Parathyroid adenoma (tissue), 2 donors: ENCODE measurements around the gene IMMP2L.

Source experiments
- H2AFZ ChIP-seq: fragments of 300-600 bp; sonication (generic); one replicate; pipeline ENCODE4 v1.7.0; 2017; ENCODE audit warnings: antibody characterized with exemption, mild to moderate bottlenecking
- H3K27ac ChIP-seq: fragments of 300-600 bp; sonication (generic); one replicate; pipeline ENCODE4 v1.7.0; 2017
- H3K27me3 ChIP-seq: fragments of 300-600 bp; sonication (generic); one replicate; pipeline ENCODE4 v1.7.0; 2017; ENCODE audit warnings: low read length; ENCODE audit not compliant: control insufficient read depth, insufficient read depth
- H3K36me3 ChIP-seq: fragments of 300-600 bp; sonication (generic); one replicate; pipeline ENCODE4 v1.7.0; 2017; ENCODE audit warnings: low read length; ENCODE audit not compliant: control insufficient read depth, insufficient read depth
- H3K4me1 ChIP-seq: fragments of 300-600 bp; sonication (generic); one replicate; pipeline ENCODE4 v1.7.0; 2017; ENCODE audit warnings: control low read depth
- H3K4me2 ChIP-seq: fragments of 300-600 bp; sonication (generic); one replicate; pipeline ENCODE4 v1.7.0; 2017; ENCODE audit warnings: low read length
- H3K4me3 ChIP-seq: fragments of 300-600 bp; sonication (generic); one replicate; pipeline ENCODE4 v1.7.0; 2017; ENCODE audit warnings: low read depth, low read length
- H3K79me2 ChIP-seq: fragments of 300-600 bp; sonication (generic); one replicate; pipeline ENCODE4 v1.7.0; 2017; ENCODE audit warnings: control low read depth
- H3K9ac ChIP-seq: fragments of 300-600 bp; sonication (generic); one replicate; pipeline ENCODE4 v1.7.0; 2017; ENCODE audit warnings: mild to moderate bottlenecking
- H3K9me3 ChIP-seq: fragments of 300-600 bp; sonication (generic); one replicate; pipeline ENCODE4 v1.7.0; 2017; ENCODE audit warnings: low read length; ENCODE audit not compliant: control insufficient read depth
- CTCF ChIP-seq: fragments of 300-600 bp; sonication (generic); IDR thresholded peaks from one replicate; pipeline ENCODE4 v1.7.0; 2017; ENCODE audit warnings: antibody characterized with exemption, mild to moderate bottlenecking
- donor health status: primary hyperparathyroidism.

IMMP2L gene

GRCh38 chr7:111560773-111561653 lies 1.3 kb downstream of the IMMP2L start:
- Histone ChIP-seq H3K4me3 (peak overlapping the region; percentile 80), H3K79me2 (no peaks in the 10 kb centered on the region), H3K4me2 (peak overlapping the region; percentile 92), H3K4me1 (peaks cover 9% of the 10 kb centered on the region), H3K27ac (peak overlapping the region; percentile 74), H2AFZ (peak overlapping the region; percentile 96), H3K9ac (no peak overlapping the region), H3K9me3 (no peaks in the 10 kb centered on the region), H3K36me3 (no peaks in the 10 kb centered on the region), H3K27me3 (no peaks in the 10 kb centered on the region)
- no peak for TF ChIP-seq CTCF

- Histone ChIP-seq H3K4me1 (peaks cover 9% of the 10 kb centered on the region), H3K27ac (no peak overlapping the region)
- TF ChIP-seq CTCF = no peak
Observed at GRCh38 chr7:111558991-111559390, 3.3 kb downstream of the IMMP2L start.

GRCh38 chr7:111556977-111557376 lies 5.3 kb downstream of the IMMP2L start:
- Histone ChIP-seq H3K4me1 (peaks cover 4% of the 10 kb centered on the region), H3K4me3 (no peak overlapping the region), H3K27ac (no peak overlapping the region), H2AFZ (no peak overlapping the region), H3K36me3 (no peaks in the 10 kb centered on the region), H3K27me3 (no peaks in the 10 kb centered on the region), H3K4me2 (no peak overlapping the region), H3K9me3 (no peaks in the 10 kb centered on the region), H3K9ac (no peak overlapping the region), H3K79me2 (no peaks in the 10 kb centered on the region)
- TF ChIP-seq CTCF = no peak

More at GRCh38 chr7:111558991-111559390, 3.3 kb downstream of the IMMP2L start:
- Histone ChIP-seq H3K79me2 (no peaks in the 10 kb centered on the region), H3K27me3 (no peaks in the 10 kb centered on the region), H3K4me2 (no peak overlapping the region), H3K9me3 (no peaks in the 10 kb centered on the region), H3K9ac (no peak overlapping the region), H3K4me3 (no peak overlapping the region), H2AFZ (no peak overlapping the region), H3K36me3 (no peaks in the 10 kb centered on the region)

- H2AFZ ChIP-seq = no peak overlapping the region
- no peak overlapping the region for H3K27ac ChIP-seq
- TF ChIP-seq CTCF = no peak
- no peaks in the 10 kb centered on the region for H3K27me3 ChIP-seq
- H3K79me2 ChIP-seq = no peaks in the 10 kb centered on the region
- no peaks in the 10 kb centered on the region for H3K36me3 ChIP-seq
- H3K4me2 ChIP-seq = no peak overlapping the region
- H3K4me3 ChIP-seq = no peak overlapping the region
- H3K4me1 ChIP-seq = no peaks in the 10 kb centered on the region
- no peaks in the 10 kb centered on the region for H3K9me3 ChIP-seq
- H3K9ac ChIP-seq = no peak overlapping the region
Observed at GRCh38 chr7:111554086-111554485, 8.2 kb downstream of the IMMP2L start.

- no peaks in the 10 kb centered on the region for H3K9me3 ChIP-seq
- no peak for TF ChIP-seq CTCF
Observed at GRCh38 chr7:111541067-111541466, 21.2 kb downstream of the IMMP2L start.

More at GRCh38 chr7:111541067-111541466, 21.2 kb downstream of the IMMP2L start:
- no peak overlapping the region for H3K9ac ChIP-seq
- H3K4me2 ChIP-seq = no peak overlapping the region
- no peak overlapping the region for H2AFZ ChIP-seq
- no peaks in the 10 kb centered on the region for H3K79me2 ChIP-seq
- H3K36me3 ChIP-seq = no peaks in the 10 kb centered on the region
- no peaks in the 10 kb centered on the region for H3K4me1 ChIP-seq
- no peaks in the 10 kb centered on the region for H3K27me3 ChIP-seq
- no peak overlapping the region for H3K4me3 ChIP-seq
- no peak overlapping the region for H3K27ac ChIP-seq
